Neural cell (in vitro differentiated cells): Measurements from ENCODE around the gene TTC39C. TPM values are rescaled to one million over a fixed set of nuclear protein-coding genes. Genes with fewer than 3 reads are reported as not detected.

Experiments used
- H2AFZ ChIP-seq: fragments of 200-600, 300-800 bp; sonication (generic), shearing (Covaris generic); 2 replicates; pipeline ENCODE4 v1.6.0; 2014; ENCODE audit warnings: low read depth, mild to moderate bottlenecking, antibody characterized with exemption, low read length, moderate library complexity
- H3F3A ChIP-seq: fragments of 200-600 bp; shearing (Covaris generic); 2 replicates; pipeline ENCODE4 v1.6.1; 2016; ENCODE audit warnings: mild to moderate bottlenecking, moderate library complexity, mixed read lengths, antibody characterized with exemption, low read length; ENCODE audit not compliant: insufficient read depth, poor library complexity, severe bottlenecking
- H3K27ac ChIP-seq: fragments of 200-600, 300-800 bp; sonication (generic), shearing (Covaris generic); 2 replicates; pipeline ENCODE4 v1.5.1; 2014; ENCODE audit warnings: mild to moderate bottlenecking, low read length, moderate library complexity
- H3K27me3 ChIP-seq: fragments of 300-800, 200-600 bp; sonication (generic), shearing (Covaris generic); 2 replicates; pipeline ENCODE4 v1.6.0; 2014; ENCODE audit warnings: mild to moderate bottlenecking, low read depth, low read length, moderate library complexity; ENCODE audit not compliant: insufficient read depth
- H3K36me3 ChIP-seq: fragments of 300-800, 200-600 bp; sonication (generic), shearing (Covaris generic); 2 replicates; pipeline ENCODE4 v1.5.1; 2014; ENCODE audit warnings: mild to moderate bottlenecking, antibody characterized with exemption, low read length, moderate library complexity; ENCODE audit not compliant: insufficient read depth
- H3K4me2 ChIP-seq: fragments of 300-800, 200-600 bp; sonication (generic), shearing (Covaris generic); 2 replicates; pipeline ENCODE4 v1.6.0; 2014; ENCODE audit warnings: mild to moderate bottlenecking, low read length
- H3K4me3 ChIP-seq: fragments of 300-800, 200-600 bp; sonication (generic), shearing (Covaris generic); 2 replicates; pipeline ENCODE4 v1.5.1; 2014; ENCODE audit warnings: mild to moderate bottlenecking, low read length, moderate library complexity
- H3K79me2 ChIP-seq: fragments of 200-600 bp; shearing (Covaris generic); replicated peaks from 2 replicates; pipeline ENCODE4 v1.6.0; 2014; ENCODE audit warnings: mild to moderate bottlenecking, low read length, moderate library complexity; ENCODE audit not compliant: insufficient read depth
- H3K9ac ChIP-seq: fragments of 300-800, 200-600 bp; sonication (generic), shearing (Covaris generic); 2 replicates; pipeline ENCODE4 v1.6.1; 2016; ENCODE audit warnings: mild to moderate bottlenecking, low read length, mixed read lengths
- H3K9me2 ChIP-seq: fragments of 200-600 bp; shearing (Covaris generic); 2 replicates; pipeline ENCODE4 v1.6.1; 2016; ENCODE audit warnings: mild to moderate bottlenecking, low read length, mixed read lengths; ENCODE audit not compliant: insufficient read depth
- H3K9me3 ChIP-seq: fragments of 200-600, 300-800 bp; sonication (generic), shearing (Covaris generic); 2 replicates; pipeline ENCODE4 v1.6.1; 2016; ENCODE audit warnings: mild to moderate bottlenecking, mixed run types, low read length, moderate library complexity, mixed read lengths
- H4K20me1 ChIP-seq: fragments of 200-600 bp; shearing (Covaris generic); 2 replicates; pipeline ENCODE4 v1.6.1; 2016; ENCODE audit warnings: mild to moderate bottlenecking, mixed run types; ENCODE audit not compliant: insufficient read depth
- EP300 ChIP-seq: fragments of 450-650 bp; conservative IDR thresholded peaks from 2 replicates; pipeline ENCODE4 v1.6.1; 2014; ENCODE audit warnings: antibody characterized with exemption, mild to moderate bottlenecking, moderate library complexity; ENCODE audit not compliant: poor library complexity, severe bottlenecking
- EZH2 ChIP-seq: fragments of 200-600, 300-800 bp; shearing (Covaris generic), sonication (generic); IDR thresholded peaks from 2 replicates; pipeline ENCODE4 v1.6.1; 2014; ENCODE audit warnings: antibody characterized with exemption, low read length, borderline replicate concordance, mild to moderate bottlenecking; ENCODE audit not compliant: insufficient read depth, poor library complexity, severe bottlenecking
- MXI1 ChIP-seq: fragments of 450-650 bp; conservative IDR thresholded peaks from 2 replicates; pipeline ENCODE4 v1.6.1; 2014; ENCODE audit warnings: antibody characterized with exemption, mild to moderate bottlenecking; ENCODE audit not compliant: poor library complexity, severe bottlenecking
- POLR2AphosphoS5 ChIP-seq: IDR thresholded peaks from 2 replicates; pipeline ENCODE4 v1.6.1; 2012
- RAD21 ChIP-seq: fragments of 450-650 bp; conservative IDR thresholded peaks from 2 replicates; pipeline ENCODE4 v1.6.1; 2014; ENCODE audit warnings: antibody characterized with exemption, mild to moderate bottlenecking, moderate library complexity
- REST ChIP-seq: IDR thresholded peaks from 2 replicates; pipeline ENCODE4 v1.6.1; 2012; ENCODE audit warnings: borderline replicate concordance
- SMC3 ChIP-seq: fragments of 450-650 bp; conservative IDR thresholded peaks from 2 replicates; pipeline ENCODE4 v1.6.1; 2014; ENCODE audit warnings: antibody characterized with exemption, mild to moderate bottlenecking, moderate library complexity; ENCODE audit not compliant: poor library complexity
- TAF1 ChIP-seq: IDR thresholded peaks from 2 replicates; pipeline ENCODE4 v1.6.1; 2012; ENCODE audit warnings: low read depth
- polyA plus RNA-seq: library from polyadenylated mRNA; depleted of rRNA; stranded (reverse); fragments of >200 nt; gene quantifications from 2 replicates; pipeline ENCODE4 v1.2.3, GENCODE V29; 2014
- TF ChIP-seq, protein P1 (sequence below): fragments of 450-650 bp; IDR thresholded peaks from 2 replicates; pipeline ENCODE4 v1.5.1; 2014; ENCODE audit warnings: antibody characterized with exemption, mild to moderate bottlenecking, moderate library complexity; ENCODE audit not compliant: poor library complexity, severe bottlenecking

The TTC39C gene
- polyA plus RNA-seq, 1 donor from 2014 or later: 19.9 TPM

GRCh38 chr18:23969664-23970063 lies 44.9 kb upstream of the TTC39C start:
- Histone ChIP-seq H2AFZ (no peak overlapping the region), H4K20me1 (no peaks in the 10 kb centered on the region), H3K4me2 (no peak overlapping the region), H3K9me2 (no peaks in the 10 kb centered on the region), H3K79me2 (no peaks in the 10 kb centered on the region), H3F3A (no peaks in the 10 kb centered on the region), H3K4me3 (no peak overlapping the region), H3K36me3 (no peaks in the 10 kb centered on the region), H3K9me3 (no peaks in the 10 kb centered on the region), H3K27me3 (no peaks in the 10 kb centered on the region), H3K27ac (no peak overlapping the region), H3K9ac (no peak overlapping the region)
- TF ChIP-seq MXI1 (no peak), SMC3 (no peak), EP300 (no peak), TAF1 (no peak), REST (no peak), RAD21 (no peak), EZH2 (no peak), POLR2AphosphoS5 (no peak)
- TF ChIP-seq, protein P1, sequence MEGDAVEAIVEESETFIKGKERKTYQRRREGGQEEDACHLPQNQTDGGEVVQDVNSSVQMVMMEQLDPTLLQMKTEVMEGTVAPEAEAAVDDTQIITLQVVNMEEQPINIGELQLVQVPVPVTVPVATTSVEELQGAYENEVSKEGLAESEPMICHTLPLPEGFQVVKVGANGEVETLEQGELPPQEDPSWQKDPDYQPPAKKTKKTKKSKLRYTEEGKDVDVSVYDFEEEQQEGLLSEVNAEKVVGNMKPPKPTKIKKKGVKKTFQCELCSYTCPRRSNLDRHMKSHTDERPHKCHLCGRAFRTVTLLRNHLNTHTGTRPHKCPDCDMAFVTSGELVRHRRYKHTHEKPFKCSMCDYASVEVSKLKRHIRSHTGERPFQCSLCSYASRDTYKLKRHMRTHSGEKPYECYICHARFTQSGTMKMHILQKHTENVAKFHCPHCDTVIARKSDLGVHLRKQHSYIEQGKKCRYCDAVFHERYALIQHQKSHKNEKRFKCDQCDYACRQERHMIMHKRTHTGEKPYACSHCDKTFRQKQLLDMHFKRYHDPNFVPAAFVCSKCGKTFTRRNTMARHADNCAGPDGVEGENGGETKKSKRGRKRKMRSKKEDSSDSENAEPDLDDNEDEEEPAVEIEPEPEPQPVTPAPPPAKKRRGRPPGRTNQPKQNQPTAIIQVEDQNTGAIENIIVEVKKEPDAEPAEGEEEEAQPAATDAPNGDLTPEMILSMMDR: no peak

DNA sequence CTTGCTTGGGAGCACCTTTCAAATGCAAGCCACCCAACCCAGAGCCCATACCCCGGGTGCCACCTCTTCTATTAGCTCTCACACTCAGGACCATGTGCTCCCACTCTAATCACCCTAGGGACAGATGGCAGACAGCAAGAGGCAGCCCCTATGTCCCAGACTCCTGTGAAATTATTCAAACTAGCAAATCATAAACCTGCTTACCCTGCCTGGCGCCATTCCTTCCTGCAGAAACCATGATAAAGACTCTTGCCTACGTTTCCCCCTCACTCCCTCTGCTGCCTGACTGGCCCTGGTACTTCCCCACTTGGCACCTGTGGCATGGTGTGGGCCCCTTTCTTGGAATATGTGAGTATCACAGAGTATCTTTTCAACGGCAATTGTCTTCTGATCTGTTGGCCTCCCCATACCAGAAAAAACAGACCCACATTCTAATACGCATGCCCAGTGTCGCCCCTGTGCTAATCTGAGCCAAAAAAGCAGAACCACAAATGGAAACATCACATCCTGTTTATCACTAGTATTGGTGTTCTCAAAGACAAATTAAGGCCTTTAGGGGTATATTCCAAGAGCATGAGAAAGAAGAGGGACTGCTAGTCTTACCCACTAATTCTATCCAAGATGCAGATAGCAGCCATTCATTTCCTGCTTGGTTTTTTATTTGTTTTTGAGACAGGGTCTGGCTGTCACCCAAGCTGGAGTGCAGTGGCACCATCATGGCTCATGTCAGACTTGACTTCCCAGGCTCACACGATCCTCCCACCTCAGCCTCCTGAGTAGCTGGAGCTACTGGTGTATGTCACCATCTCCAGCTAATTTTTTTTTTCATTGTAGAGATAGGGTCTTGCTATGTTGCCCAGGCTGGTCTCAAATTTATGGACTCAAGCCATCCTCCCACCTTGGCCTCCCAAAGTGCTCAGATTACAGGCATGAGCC lies 44.1 kb upstream of the TTC39C start:
- Histone ChIP-seq H3K9me3 (no peaks in the 10 kb centered on the region), H3K27me3 (no peaks in the 10 kb centered on the region), H3K9ac (no peak overlapping the region), H3K9me2 (no peaks in the 10 kb centered on the region), H3F3A (no peaks in the 10 kb centered on the region), H3K4me2 (no peak overlapping the region), H3K79me2 (no peaks in the 10 kb centered on the region), H2AFZ (no peak overlapping the region), H3K4me3 (no peak overlapping the region), H3K27ac (no peak overlapping the region), H4K20me1 (no peaks in the 10 kb centered on the region), H3K36me3 (no peaks in the 10 kb centered on the region)
- TF ChIP-seq, protein P1: no peak
- no peak for TF ChIP-seq EP300
- TF ChIP-seq EZH2: no peak
- no peak for TF ChIP-seq TAF1
- TF ChIP-seq REST: no peak
- no peak for TF ChIP-seq MXI1
- no peak for TF ChIP-seq SMC3
- no peak for TF ChIP-seq POLR2AphosphoS5
- no peak for TF ChIP-seq RAD21
